CD4-positive, alpha-beta T cell treated with Interleukin-21 for 1 hour (primary cell): ENCODE measurements around the gene GNG4.

Source experiments
- DNase-seq: peaks from one replicate; pipeline ENCODE4 v3.0.0-alpha.2; 2020

The GNG4 gene

DNA sequence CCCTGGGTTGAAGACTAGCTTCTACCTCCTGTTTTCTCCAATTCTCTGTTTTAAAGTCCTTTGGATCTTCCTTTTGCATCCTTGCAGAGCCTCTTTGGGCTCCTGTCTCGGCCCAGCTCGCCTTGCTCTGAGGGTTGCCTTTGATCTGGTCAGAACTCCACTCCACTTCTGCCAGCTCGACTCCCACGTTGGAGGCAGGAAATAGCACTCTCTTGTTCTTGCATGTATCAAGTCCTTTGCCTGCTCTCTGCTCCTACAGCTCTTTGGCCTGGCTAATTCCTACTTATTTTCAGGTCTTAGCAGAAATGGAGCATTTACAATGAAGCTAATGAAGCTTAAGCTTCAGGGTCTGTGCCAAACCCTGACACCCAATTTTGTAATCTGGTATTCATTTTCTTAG lies 124.3 kb downstream of the GNG4 start:
- DNase-seq = no peak

DNA sequence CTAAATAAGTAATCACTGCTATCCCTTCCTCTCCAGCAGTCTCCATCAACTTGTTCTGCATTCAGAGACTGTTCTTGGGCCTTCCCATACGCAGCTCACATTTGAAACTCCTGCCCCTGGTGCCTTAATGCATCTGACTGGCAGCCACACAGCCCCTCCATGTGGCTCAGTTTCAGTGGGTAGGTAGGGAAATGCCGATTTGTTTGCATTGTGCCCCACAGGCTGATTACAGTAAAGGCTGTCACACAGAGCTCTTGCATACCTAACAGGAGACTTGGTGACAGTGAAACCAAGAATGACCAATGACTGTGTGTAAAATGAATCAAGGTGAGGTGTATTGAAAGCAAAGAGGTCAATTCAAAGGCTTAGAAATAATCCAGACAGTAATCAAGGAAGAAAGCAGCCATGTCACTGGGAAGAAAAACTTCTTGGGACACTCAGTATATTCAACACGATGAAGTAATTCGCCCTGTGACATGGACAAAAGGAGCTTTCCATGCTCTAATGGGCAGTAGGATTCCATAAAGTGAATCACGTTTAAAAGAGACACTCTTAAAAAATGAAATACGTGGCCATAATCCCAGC lies 132.6 kb downstream of the GNG4 start:
- no peak for DNase-seq

- DNase-seq = no peak
Measured at GRCh38 chr1:235515844-235516512, 133.6 kb downstream of the GNG4 start.

GRCh38 chr1:235513495-235514366 lies 135.9 kb downstream of the GNG4 start:
- DNase-seq = peak; percentile 73

DNA sequence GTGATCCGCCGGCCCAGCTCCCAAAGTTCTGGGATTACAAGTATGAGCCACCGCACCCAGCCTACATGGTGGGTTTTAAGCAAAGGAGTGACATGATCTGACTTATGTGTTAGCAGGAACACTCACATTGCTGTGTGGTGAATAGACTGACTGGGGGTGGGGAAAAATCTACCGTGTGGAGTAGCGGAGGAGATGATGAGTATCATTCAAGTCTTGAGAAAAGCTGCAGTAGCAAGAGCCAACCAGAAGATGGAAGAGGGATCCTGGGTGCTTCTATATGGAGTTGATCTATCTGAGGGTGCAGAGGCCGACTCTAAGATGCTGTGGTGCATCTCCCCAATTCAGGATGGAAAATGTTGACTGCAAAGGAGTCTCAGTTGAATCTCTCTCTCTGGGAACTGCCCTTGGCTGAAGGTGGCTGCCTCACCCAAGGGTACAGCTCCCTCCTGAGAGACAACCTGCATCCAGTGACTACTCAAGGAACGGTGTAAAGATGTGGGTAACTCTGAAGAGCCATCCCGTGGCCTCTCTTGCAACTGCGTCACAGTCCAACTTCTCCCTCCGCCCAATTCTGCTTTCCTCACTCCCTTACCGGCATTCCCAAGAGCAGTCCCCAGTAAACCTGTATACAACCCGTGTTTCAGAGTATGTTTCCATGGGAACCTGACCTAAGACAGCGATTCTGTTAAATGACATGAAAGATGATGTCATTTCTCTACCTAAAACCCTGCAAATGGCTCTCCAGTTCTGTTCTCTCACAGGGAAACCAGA lies 137.9 kb downstream of the GNG4 start:
- DNase-seq = no peak

DNA sequence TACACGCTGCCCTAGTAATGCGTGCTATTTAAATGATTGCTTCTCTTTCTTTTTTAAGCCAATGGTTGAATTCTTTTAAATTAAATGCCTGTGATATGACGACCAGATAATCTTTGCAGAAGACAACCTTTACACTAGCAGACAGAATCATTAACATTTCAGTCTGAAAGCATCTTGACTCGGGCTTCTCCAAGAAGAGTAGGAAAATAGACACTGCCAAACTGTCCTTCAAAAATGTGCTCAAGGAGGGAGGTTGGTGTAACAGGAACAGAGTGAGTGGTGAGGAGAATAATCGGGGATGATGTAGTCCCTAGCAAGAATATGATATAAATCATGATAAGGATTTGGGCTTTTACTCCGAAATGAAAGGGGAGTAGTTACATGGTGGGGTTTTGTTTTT lies 138.8 kb downstream of the GNG4 start:
- no peak for DNase-seq

- DNase-seq = no peak
Measured at GRCh38 chr1:235507623-235508022, 142.0 kb downstream of the GNG4 start.

DNA sequence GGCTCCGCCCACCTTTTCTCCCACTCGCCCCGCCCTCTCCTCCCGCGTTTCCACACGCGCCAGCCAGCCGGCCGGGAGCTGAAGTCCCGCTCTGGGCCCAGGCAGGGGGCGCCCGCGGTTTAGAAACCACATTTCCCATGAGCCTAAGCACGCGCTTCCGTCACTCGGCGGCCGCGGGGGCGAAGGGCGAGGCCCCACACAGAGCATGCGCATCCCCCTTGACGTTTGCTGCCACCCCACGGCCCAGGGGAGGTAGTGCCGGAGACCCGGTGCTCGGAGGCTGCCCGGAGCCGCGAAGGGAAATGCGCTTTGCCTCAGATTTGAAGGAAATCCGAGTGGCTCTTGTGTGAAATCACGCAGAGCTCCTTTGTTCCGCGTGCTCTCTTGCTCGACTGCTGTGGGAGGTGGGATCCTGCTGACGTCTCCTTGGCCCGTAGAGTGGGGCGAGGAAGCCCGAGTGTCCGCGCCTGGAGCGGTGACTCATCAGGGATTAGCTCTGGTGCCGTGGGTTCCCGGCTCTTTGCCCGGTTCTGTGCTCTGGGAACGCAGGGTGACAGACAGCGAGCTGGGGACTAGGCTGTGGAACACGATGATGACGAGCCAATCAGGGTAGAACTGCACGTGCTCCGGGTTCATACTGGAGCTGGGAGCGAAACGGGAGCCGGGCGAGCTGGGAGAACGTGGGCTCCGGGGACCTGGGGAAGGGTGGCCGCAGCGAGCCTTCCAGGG lies 144.9 kb downstream of the GNG4 start:
- DNase-seq = peak; percentile 98

DNA sequence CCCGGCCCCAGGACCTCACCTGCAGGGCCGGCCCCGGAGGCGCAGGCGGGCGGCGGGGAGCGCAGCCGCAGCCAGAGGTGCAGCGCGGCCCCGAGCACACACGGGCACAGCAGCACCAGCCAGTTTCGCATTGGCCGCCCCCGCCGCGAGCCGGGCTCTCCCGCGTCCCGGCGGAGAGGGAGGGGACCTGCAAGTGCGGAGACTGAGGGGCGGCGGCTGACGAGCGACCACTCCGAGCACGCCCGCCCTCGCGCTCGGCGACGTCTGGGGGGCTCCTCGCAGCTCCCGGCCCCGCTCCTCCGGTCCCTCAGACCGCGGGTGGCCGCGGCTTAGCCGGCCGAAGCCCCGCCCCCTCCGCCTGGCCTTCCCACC lies 145.5 kb downstream of the GNG4 start, which contains the start of gene B3GALNT2:
TSS of gene B3GALNT2 (minus strand) at position 331 of the 372 bp plus-strand sequence. CDS start at position 131, 200 bp downstream.
- DNase-seq = no peak

GRCh38 chr1:235503403-235504121 lies 146.0 kb downstream of the GNG4 start:
- no peak for DNase-seq

GRCh38 chr1:235502601-235503402 lies 146.8 kb downstream of the GNG4 start:
- no peak for DNase-seq

- DNase-seq = no peak
Measured at GRCh38 chr1:235500971-235501540, 148.5 kb downstream of the GNG4 start.
